Stimulated activated CD4-positive, alpha-beta T cell treated with anti-CD3 and anti-CD28 coated beads, Interleukin-1b, Interleukin-23, amount 100 ng/mL, for 1 hour (primary cell): ENCODE results near the gene SYNJ2.

Source experiments
- DNase-seq, 2 donors: peaks; one replicate each; pipeline ENCODE4 v3.0.0-alpha.2; 2020; ENCODE audit warnings: low read depth in 2 of 2

SYNJ2 gene

GRCh38 chr6:157982102-157982562, 469 bp downstream of the SYNJ2 start:
- no peak for DNase-seq

GRCh38 chr6:157982563-157983405, 1.1 kb downstream of the SYNJ2 start:
- no peak for DNase-seq

GRCh38 chr6:157983406-157984119, 1.9 kb downstream of the SYNJ2 start:
- DNase-seq, result no peak

DNA sequence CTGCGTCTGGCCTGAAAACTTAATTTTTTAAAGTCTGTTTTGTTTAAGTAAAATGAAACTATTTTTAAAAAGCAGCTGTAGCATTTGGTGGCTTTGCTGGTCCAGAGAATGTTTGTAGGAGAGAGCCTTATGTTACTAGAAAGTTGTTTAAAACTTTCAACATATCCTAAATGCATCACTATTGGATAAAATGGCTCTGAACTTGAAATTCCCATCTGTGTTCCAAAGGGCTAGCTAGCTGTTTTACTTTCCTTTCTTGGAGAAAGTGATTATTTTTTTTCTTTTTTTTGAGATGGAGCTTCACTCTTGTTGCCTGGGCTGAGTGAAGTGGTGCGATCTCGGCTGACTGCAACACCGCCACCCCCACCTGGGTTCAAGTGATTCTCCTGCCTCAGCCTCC, 2.5 kb downstream of the SYNJ2 start:
- DNase-seq, result no peak

DNA sequence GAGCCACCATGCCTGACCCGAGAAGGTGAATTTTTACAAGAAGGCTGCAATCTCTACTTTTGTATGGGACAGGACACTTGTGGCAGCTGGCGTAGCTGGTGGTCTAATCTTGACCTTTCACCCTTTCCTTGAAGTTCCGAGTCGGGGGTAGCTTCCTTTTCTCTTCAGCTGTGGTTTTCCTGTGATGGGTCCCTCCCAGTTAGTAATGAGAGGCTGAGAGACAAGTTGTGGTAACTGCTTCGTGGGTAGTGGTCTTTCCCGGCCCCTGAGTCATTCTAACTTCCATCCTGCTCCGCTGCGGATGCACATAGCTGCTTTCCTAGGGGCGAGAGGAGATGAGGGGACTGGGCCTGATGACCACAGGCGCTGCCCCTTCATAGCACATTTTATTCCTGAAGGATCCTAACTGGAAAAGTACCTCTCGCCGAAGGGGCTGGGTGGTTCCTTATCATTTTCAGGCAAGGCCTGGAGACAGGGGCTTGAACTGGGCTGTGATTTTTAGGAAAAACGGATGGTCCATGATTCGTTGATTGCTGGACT, 3.1 kb downstream of the SYNJ2 start:
- no peak for DNase-seq

GRCh38 chr6:157985378-157986155, 3.9 kb downstream of the SYNJ2 start:
- DNase-seq, result no peak

GRCh38 chr6:157987788-157988699, 6.4 kb downstream of the SYNJ2 start:
- DNase-seq, result no peak

DNA sequence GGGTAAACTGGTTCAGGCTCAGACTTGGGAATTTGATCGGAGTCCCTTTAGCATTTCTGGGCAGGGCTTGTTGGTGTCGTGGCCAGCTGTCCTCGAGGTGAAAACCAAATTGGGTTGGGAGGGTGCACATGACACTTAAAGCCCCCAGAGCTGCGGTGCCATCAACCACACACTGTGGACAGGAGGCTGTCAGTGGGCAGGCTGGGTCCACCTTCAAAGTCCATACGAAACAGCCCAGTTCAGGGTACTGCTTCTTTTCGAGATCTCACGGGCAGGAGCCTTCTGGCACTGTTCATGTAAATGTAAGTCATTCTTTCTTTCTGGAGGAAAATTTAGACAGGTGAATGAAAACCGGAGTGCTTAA, 7.0 kb downstream of the SYNJ2 start:
- DNase-seq, result no peak

DNA sequence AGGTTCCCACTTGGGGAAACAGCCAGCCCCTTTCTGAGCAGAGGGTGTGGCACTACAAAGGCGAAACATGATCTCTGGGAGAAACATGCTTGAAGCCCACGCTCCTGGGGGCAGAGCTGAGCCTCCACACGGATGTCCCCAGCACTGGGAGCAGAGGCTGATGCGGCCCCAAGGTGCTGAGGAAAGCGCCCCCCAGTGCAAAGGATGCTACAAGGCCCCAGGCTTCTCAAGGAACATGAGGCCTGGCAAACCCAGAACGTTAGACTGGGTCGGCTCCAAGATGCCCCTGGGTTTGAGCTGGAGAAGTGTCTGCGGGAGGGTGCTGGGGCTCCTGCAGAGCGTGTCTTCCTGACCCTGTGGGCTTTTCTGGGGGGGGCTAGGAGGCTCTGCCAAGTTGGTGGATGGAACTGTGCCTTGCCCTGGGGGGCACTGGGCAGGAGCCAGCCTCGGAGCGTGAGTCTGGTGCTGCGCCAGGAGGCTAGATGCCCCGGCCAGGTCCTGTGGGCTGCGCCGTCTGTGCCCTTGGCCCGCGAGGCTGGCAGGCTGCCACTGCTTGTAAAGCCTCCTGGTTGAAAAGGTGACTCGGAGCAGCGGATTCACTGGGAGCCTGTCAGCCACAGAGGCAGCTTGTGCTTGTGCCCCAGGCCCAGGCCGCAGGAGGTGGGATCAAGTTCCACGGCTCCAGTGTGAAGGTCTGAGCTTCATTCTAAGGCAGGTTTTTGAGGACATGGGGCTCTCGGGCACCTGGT, 8.1 kb downstream of the SYNJ2 start:
- DNase-seq, result no peak

- no peak for DNase-seq
Observed at GRCh38 chr6:157990321-157991066, 8.8 kb downstream of the SYNJ2 start.

DNA sequence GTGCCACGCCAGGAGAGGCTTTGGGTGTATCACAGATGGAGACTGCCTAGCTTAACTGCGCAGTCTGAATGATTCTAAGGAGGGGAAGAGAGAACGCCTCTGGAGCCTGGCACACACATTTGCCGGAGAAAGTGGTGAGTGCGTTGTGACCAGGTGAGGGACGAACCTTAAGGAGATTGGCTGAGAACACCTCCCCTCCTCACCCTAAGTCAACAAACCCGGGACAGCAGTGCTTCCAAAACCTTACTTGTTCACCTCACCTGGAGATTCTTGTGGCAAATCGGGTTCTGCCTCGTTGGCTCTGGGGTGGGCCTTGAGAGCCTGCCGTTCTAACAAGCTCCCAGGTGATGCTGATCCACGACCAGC, 9.4 kb downstream of the SYNJ2 start:
- DNase-seq, result no peak

DNA sequence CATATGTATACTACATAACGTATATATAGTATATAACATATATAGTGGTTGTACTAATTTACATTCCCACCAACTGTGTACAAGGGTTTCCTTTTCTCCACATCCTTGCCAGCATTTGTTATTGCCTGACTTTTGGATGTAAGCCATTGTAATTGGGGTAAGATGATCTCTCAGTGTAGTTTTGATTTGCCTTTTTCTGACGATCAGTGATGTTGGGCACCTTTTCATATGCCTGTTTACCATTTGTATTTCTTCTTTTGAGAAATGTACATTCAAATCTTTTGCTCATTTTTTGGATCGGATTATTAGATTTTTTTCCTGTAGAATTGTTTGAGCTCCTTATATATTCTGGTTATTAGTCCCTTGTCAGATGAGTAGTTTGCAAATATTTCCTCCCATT, 11.4 kb downstream of the SYNJ2 start:
- no peak for DNase-seq

DNA sequence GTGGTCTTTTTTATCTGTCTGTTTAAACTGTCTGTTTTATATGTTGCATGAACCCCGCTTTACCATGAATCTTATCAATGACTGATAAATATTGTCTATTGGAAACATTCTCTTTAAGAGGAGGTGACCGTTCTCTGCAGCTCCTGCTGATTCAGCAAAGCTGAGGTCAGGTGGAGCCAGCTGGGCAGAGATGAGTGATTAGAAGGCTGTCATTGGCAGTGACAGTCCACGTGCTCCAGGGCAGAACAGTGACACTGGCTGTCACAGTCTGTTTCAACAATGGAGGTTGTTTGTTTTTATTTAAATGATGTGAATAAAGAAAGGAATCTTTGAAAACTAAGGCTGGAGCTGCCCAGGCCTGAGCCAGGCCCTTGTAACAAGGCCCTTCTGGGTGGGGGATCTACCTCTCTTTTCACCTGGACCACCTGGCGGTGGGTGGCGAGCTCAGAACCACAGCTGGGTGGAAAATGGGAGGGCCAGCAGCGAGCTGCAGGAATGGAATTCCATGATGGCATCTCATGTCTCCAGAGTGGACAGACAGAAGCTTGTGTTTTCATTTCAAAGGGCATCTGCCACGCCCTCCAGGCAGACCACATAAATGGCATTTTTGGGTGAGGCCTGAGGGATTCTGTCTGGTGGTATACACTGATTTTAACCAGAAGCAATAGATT, 12.6 kb downstream of the SYNJ2 start:
- DNase-seq, result no peak

DNA sequence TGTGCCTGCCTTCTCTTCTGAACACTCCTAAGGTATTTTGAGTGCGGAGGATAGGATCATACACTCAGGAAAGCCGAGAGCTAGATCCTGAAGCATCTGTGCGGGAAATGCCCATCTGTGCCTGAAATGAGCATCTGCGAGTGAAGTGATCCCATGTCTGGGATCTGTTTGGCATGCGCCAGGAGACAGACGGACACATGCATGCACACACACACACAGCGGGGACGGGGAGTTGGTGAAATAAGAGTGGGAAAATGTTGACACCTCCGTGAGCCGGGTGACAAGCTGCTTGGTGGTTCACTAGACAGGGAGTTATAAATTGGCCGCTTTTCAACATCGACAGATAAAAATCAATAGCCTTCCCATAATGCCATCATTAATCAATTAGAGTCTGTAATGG, 13.8 kb downstream of the SYNJ2 start:
- no peak for DNase-seq

GRCh38 chr6:157996201-157996712, 14.6 kb downstream of the SYNJ2 start:
- no peak for DNase-seq

GRCh38 chr6:157996918-157997702, 15.4 kb downstream of the SYNJ2 start:
- DNase-seq, result no peak

- DNase-seq, result no peak
Observed at GRCh38 chr6:157997893-157998608, 16.4 kb downstream of the SYNJ2 start.
